OCI-LY3 (cell line): ENCODE data around the gene PRR36.

Experiments used
- H2AFZ ChIP-seq: fragments of 200-600, 300-600 bp; shearing (Covaris generic); 2 replicates; pipeline ENCODE4 v1.6.0; 2014; ENCODE audit warnings: antibody characterized with exemption, low read depth, low read length
- H3K27ac ChIP-seq: fragments of 200-600, 300-600 bp; sonication (generic); 2 replicates; pipeline ENCODE4 v1.5.1; 2014; ENCODE audit warnings: mild to moderate bottlenecking, low read length, moderate library complexity, mixed read lengths
- H3K27me3 ChIP-seq: fragments of 200-600, 300-600 bp; sonication (generic); 2 replicates; pipeline ENCODE4 v1.6.1; 2014; ENCODE audit warnings: low read depth, low read length, mixed read lengths
- H3K36me3 ChIP-seq: fragments of 200-600, 300-600 bp; sonication (generic); replicated peaks from 2 replicates; pipeline ENCODE3; 2014; ENCODE audit warnings: low read depth, low read length, mixed read lengths
- H3K4me1 ChIP-seq: fragments of 300-600, 200-600 bp; sonication (generic); 2 replicates; pipeline ENCODE4 v1.6.1; 2014; ENCODE audit warnings: low read length, mixed read lengths
- H3K4me2 ChIP-seq: fragments of 200-600, 300-600 bp; sonication (generic); 2 replicates; pipeline ENCODE4 v1.6.1; 2014; ENCODE audit warnings: low read length, mixed read lengths
- H3K4me3 ChIP-seq: fragments of 300-600, 200-600 bp; sonication (generic); 2 replicates; pipeline ENCODE4 v1.5.1; 2014; ENCODE audit warnings: antibody characterized with exemption, mild to moderate bottlenecking, low read length, moderate library complexity
- H3K79me2 ChIP-seq: fragments of 300-600, 200-600 bp; shearing (Covaris generic); 2 replicates; pipeline ENCODE4 v1.6.1; 2014; ENCODE audit warnings: mild to moderate bottlenecking, low read length, mixed read lengths
- H3K9ac ChIP-seq: fragments of 300-600, 200-600 bp; shearing (Covaris generic); 2 replicates; pipeline ENCODE4 v1.6.0; 2014; ENCODE audit warnings: mild to moderate bottlenecking, low read length, moderate library complexity
- H3K9me3 ChIP-seq: fragments of 200-600, 300-600 bp; shearing (Covaris generic); 2 replicates; pipeline ENCODE4 v1.6.1; 2014; ENCODE audit warnings: low read length, mixed read lengths; ENCODE audit not compliant: insufficient read depth
- H4K20me1 ChIP-seq: fragments of 200-600, 300-600 bp; sonication (generic); 2 replicates; pipeline ENCODE4 v1.6.1; 2016; ENCODE audit warnings: low read length, mixed read lengths; ENCODE audit not compliant: insufficient read depth
- EZH2phosphoT487 ChIP-seq: fragments of 200-600 bp; shearing (Covaris generic); IDR thresholded peaks from 2 replicates; pipeline ENCODE4 v1.6.1; 2018; ENCODE audit warnings: antibody characterized with exemption, mixed run types, low read depth
- TF ChIP-seq, protein P1 (sequence below): fragments of 200-600, 300-600 bp; sonication (generic); IDR thresholded peaks from 2 replicates; pipeline ENCODE4 v1.5.1; 2014; ENCODE audit warnings: antibody characterized with exemption, low read length, low read depth

Gene PRR36

DNA sequence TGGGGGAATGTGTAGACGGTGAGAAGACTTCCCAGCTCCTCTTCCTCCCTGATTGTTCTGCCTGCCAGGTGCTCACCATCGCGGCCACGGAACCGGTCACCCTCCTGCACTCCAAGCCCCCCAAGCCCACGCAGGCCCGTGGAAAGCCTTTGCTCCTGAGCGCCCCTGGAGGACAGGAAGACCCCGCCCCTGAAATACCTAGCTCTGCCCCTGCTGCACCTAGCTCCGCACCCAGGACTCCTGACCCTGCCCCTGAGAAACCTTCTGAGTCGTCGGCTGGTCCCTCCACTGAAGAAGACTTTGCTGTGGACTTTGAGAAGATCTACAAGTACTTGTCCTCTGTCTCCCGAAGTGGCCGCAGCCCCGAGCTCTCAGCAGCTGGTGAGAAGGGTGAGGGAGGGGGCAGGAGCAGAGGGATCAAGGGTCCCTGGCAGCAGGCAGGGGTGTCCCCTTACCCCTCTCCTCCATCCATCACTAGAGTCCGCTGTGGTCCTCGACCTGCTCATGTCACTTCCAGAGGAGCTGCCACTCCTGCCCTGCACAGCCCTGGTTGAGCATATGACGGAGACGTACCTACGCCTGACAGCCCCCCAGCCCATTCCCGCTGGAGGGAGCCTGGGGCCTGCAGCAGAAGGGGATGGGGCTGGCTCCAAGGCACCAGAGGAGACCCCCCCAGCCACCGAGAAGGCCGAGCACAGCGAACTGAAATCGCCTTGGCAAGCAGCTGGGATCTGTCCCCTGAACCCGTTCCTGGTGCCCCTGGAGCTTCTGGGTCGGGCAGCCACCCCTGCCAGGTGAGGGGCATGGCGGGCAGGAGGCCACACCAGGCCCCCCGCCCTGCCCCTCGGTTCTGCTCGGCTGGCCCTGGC lies 48.0 kb upstream of the PRR36 start:
- Histone ChIP-seq H3K27ac (no peak overlapping the region), H3K79me2 (no peaks in the 10 kb centered on the region), H3K4me3 (no peak overlapping the region), H3K4me1 (peaks cover 8% of the 10 kb centered on the region), H3K9me3 (no peaks in the 10 kb centered on the region), H3K36me3 (peaks cover 14% of the 10 kb centered on the region), H2AFZ (no peak overlapping the region), H3K27me3 (no peaks in the 10 kb centered on the region), H3K9ac (no peak overlapping the region), H4K20me1 (peaks cover 7% of the 10 kb centered on the region; the same call in 1 of the 2 replicates), H3K4me2 (0 out of 2 replicates have a peak overlapping the region, but pooled peaks have one; percentile 74)
- TF ChIP-seq, protein P1, sequence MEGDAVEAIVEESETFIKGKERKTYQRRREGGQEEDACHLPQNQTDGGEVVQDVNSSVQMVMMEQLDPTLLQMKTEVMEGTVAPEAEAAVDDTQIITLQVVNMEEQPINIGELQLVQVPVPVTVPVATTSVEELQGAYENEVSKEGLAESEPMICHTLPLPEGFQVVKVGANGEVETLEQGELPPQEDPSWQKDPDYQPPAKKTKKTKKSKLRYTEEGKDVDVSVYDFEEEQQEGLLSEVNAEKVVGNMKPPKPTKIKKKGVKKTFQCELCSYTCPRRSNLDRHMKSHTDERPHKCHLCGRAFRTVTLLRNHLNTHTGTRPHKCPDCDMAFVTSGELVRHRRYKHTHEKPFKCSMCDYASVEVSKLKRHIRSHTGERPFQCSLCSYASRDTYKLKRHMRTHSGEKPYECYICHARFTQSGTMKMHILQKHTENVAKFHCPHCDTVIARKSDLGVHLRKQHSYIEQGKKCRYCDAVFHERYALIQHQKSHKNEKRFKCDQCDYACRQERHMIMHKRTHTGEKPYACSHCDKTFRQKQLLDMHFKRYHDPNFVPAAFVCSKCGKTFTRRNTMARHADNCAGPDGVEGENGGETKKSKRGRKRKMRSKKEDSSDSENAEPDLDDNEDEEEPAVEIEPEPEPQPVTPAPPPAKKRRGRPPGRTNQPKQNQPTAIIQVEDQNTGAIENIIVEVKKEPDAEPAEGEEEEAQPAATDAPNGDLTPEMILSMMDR = no peak
- TF ChIP-seq EZH2phosphoT487 = no peak

GRCh38 chr19:7921302-7921966 lies 47.2 kb upstream of the PRR36 start:
- no peaks in the 10 kb centered on the region for H3K27me3 ChIP-seq
- H3K4me3 ChIP-seq = peak overlapping the region; percentile 81
- H3K4me1 ChIP-seq = peaks cover 8% of the 10 kb centered on the region
- no peak overlapping the region for H2AFZ ChIP-seq
- H3K4me2 ChIP-seq = peak overlapping the region; percentile 74
- H3K9ac ChIP-seq = peak overlapping the region; percentile 49
- H3K27ac ChIP-seq = no peak overlapping the region
- H3K79me2 ChIP-seq = no peaks in the 10 kb centered on the region
- peaks cover 10% of the 10 kb centered on the region for H3K36me3 ChIP-seq
- no peaks in the 10 kb centered on the region for H3K9me3 ChIP-seq
- H4K20me1 ChIP-seq = peaks cover 7% of the 10 kb centered on the region; the same call in 1 of the 2 replicates
- TF ChIP-seq, protein P1 = no peak
- no peak for TF ChIP-seq EZH2phosphoT487

DNA sequence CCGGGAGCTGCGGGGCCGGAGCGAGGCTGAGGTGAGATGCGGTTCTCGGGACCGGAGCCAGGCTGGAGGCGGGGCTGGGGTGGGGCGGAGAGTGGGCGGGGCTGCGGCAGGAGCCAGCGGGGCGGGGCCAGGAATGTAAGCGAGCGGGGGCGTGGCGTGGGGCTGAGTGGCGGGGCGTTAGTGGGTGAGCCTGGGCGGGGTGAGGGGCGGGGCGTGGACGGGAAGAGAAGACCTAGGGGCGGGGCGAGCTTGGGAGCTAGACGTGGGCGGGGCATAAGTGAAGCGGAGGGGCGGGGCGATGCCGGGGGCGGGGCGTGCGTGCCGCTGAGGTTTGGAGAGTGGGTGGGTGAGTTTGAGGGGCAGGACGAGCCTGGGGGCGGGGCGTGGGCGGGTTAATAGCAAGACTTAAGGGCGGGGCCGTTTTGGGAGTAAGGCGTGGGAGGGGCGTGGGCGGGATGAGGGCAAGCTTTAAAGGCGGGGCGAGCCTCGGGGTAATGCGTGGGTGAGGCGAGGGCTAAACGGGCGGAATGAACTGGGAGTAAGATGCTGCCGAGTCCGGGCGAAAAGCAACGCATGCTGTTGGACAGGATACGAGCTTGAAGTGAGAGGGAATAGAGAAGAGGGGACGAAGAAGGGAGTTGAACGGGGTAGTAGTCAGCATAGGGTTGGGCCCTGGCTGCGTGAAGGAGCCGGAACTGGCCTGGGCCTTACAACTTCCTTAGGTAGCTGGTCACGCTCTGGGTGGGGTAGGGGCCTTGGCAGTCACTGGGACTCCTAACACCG lies 46.5 kb upstream of the PRR36 start:
- H3K4me1 ChIP-seq = peaks cover 11% of the 10 kb centered on the region
- peak overlapping the region; percentile 48; the same call in 1 of the 2 replicates for H2AFZ ChIP-seq
- no peaks in the 10 kb centered on the region for H3K27me3 ChIP-seq
- H3K79me2 ChIP-seq = no peaks in the 10 kb centered on the region
- H3K9me3 ChIP-seq = no peaks in the 10 kb centered on the region
- H3K4me2 ChIP-seq = peak overlapping the region; percentile 96
- TF ChIP-seq, protein P1 = no peak
- no peak for TF ChIP-seq EZH2phosphoT487
- H3K36me3 ChIP-seq = peaks cover 10% of the 10 kb centered on the region
- H4K20me1 ChIP-seq = peaks cover 7% of the 10 kb centered on the region; the same call in 1 of the 2 replicates
- peak overlapping the region; percentile 86 for H3K4me3 ChIP-seq
- peak overlapping the region; percentile 80 for H3K9ac ChIP-seq
- H3K27ac ChIP-seq = peak overlapping the region; percentile 80
